Measurements from ENCODE around the gene GOLGA3. TPM values are rescaled to one million over a fixed set of nuclear protein-coding genes. Genes with fewer than 3 reads are reported as not detected.

GOLGA3 gene
- total and polyA plus RNA-seq, 9 of the 15 experiments (the other 6 are each of a cell fraction or from before 2014, with no cell fraction given) = 1.9 to 48.1 (median 18.4) TPM

DNA sequence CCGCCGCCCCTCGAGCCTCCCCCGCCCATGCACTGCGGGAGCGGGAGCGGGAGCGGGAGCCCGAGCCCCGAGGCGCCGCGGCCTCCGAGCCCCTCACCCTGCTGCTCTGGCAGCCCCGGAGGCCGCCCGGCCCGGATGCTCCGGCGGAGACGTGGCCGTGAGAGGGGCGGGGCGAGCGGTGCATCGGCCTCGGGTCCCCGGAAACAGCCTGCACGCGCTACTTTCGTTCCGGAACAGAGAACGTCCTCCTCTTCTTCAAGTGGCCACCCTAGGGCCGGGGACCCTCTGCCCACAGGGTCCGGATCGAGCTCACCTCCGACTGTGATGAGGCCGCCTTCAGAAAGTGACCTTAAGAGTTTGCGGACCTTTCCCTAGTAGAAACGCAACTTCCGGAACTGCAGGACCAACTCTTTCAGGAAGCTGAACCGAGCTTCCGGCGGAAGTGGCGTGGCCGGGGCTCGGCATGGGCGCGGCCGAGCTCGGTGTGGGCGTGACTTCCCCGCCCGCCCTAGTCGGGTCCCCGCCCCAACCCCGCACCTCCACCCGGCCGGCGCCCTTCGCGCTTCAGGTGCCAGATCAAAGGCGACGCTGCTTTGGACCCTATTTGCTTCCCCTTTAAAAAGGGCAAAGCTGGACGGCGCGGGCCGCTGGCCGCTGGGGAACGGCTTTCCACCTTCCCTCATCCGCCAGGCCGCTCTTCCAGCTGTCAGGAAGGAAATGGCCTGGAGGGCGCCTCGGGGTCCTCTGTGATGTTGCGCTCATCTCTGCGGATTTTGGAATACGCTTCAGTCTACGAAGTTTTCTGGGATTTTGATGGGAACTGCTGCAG lies at the start of gene GOLGA3 (continued):
- TF ChIP-seq, protein P1, sequence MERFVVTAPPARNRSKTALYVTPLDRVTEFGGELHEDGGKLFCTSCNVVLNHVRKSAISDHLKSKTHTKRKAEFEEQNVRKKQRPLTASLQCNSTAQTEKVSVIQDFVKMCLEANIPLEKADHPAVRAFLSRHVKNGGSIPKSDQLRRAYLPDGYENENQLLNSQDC (CRISPR knock-in tag; IDR thresholded peaks at IDR 0.05) = 0 out of 2 replicates have a peak, but pooled peaks have one; percentile 32
- TF ChIP-seq MAFK (IDR thresholded peaks at IDR 0.05; ENCODE audit: low read length) (0 out of 2 replicates have a peak, but pooled peaks have one; percentile 3), COPS2 (conservative IDR thresholded peaks at IDR 0.05) (no peak), NRF1 (conservative IDR thresholded peaks at IDR 0.05 in 1 of 2, IDR thresholded peaks at IDR 0.05 in 1 of 2) (0 out of 4 replicates have a peak, but pooled peaks of 1 of the 2 experiments have one; percentile 17), FOXM1 (IDR thresholded peaks at IDR 0.05; ENCODE audit: low read depth) (no peak; the same call in 1 of the 2 replicates), FOXM1 (CRISPR knock-in tag; IDR thresholded peaks at IDR 0.05; ENCODE audit: low read depth) (no peak; the same call in 1 of the 2 replicates), ASH1L (IDR thresholded peaks at IDR 0.05; ENCODE audit: borderline replicate concordance, low read depth, partially characterized antibody) (peak; percentile 79), SMAD4 (CRISPR knock-in tag; conservative IDR thresholded peaks at IDR 0.05) (0 out of 2 replicates have a peak, but pooled peaks have one; percentile 54), SIX5 (IDR thresholded peaks at IDR 0.05; ENCODE audit: borderline replicate concordance in 1 of 2, insufficient read depth in 1 of 2, low read depth in 1 of 2, low read length in 2 of 2) (peak; percentile 45 to 50; a peak in 3 of 4 replicates), TAF15 (IDR thresholded peaks at IDR 0.05; ENCODE audit: low read depth, low read length) (no peak), TEAD1 (CRISPR knock-in tag; IDR thresholded peaks at IDR 0.05) (peak; percentile 64 to 80; a peak in 2 of 4 replicates), NCOA1 (IDR thresholded peaks at IDR 0.05; ENCODE audit: low read depth) (peak; percentile 100), ZNF263 (CRISPR knock-in tag; IDR thresholded peaks at IDR 0.05; ENCODE audit: borderline replicate concordance) (0 out of 2 replicates have a peak, but pooled peaks have one; percentile 24), NR1H2 (CRISPR knock-in tag; IDR thresholded peaks at IDR 0.05) (peak; percentile 80; the same call in 1 of the 2 replicates)
- TF ChIP-seq, protein P2, sequence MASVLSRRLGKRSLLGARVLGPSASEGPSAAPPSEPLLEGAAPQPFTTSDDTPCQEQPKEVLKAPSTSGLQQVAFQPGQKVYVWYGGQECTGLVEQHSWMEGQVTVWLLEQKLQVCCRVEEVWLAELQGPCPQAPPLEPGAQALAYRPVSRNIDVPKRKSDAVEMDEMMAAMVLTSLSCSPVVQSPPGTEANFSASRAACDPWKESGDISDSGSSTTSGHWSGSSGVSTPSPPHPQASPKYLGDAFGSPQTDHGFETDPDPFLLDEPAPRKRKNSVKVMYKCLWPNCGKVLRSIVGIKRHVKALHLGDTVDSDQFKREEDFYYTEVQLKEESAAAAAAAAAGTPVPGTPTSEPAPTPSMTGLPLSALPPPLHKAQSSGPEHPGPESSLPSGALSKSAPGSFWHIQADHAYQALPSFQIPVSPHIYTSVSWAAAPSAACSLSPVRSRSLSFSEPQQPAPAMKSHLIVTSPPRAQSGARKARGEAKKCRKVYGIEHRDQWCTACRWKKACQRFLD (CRISPR knock-in tag; IDR thresholded peaks at IDR 0.05) = peak; percentile 74; the same call in 1 of the 2 replicates
- TF ChIP-seq, protein P3, sequence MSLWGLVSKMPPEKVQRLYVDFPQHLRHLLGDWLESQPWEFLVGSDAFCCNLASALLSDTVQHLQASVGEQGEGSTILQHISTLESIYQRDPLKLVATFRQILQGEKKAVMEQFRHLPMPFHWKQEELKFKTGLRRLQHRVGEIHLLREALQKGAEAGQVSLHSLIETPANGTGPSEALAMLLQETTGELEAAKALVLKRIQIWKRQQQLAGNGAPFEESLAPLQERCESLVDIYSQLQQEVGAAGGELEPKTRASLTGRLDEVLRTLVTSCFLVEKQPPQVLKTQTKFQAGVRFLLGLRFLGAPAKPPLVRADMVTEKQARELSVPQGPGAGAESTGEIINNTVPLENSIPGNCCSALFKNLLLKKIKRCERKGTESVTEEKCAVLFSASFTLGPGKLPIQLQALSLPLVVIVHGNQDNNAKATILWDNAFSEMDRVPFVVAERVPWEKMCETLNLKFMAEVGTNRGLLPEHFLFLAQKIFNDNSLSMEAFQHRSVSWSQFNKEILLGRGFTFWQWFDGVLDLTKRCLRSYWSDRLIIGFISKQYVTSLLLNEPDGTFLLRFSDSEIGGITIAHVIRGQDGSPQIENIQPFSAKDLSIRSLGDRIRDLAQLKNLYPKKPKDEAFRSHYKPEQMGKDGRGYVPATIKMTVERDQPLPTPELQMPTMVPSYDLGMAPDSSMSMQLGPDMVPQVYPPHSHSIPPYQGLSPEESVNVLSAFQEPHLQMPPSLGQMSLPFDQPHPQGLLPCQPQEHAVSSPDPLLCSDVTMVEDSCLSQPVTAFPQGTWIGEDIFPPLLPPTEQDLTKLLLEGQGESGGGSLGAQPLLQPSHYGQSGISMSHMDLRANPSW (CRISPR knock-in tag; IDR thresholded peaks at IDR 0.05) = 0 out of 2 replicates have a peak, but pooled peaks have one; percentile 61
- TF ChIP-seq, protein P4, sequence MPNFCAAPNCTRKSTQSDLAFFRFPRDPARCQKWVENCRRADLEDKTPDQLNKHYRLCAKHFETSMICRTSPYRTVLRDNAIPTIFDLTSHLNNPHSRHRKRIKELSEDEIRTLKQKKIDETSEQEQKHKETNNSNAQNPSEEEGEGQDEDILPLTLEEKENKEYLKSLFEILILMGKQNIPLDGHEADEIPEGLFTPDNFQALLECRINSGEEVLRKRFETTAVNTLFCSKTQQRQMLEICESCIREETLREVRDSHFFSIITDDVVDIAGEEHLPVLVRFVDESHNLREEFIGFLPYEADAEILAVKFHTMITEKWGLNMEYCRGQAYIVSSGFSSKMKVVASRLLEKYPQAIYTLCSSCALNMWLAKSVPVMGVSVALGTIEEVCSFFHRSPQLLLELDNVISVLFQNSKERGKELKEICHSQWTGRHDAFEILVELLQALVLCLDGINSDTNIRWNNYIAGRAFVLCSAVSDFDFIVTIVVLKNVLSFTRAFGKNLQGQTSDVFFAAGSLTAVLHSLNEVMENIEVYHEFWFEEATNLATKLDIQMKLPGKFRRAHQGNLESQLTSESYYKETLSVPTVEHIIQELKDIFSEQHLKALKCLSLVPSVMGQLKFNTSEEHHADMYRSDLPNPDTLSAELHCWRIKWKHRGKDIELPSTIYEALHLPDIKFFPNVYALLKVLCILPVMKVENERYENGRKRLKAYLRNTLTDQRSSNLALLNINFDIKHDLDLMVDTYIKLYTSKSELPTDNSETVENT (CRISPR knock-in tag; IDR thresholded peaks at IDR 0.05) = peak; percentile 75
